Measurements from ENCODE around the gene ASCC1.

The ASCC1 gene

DNA sequence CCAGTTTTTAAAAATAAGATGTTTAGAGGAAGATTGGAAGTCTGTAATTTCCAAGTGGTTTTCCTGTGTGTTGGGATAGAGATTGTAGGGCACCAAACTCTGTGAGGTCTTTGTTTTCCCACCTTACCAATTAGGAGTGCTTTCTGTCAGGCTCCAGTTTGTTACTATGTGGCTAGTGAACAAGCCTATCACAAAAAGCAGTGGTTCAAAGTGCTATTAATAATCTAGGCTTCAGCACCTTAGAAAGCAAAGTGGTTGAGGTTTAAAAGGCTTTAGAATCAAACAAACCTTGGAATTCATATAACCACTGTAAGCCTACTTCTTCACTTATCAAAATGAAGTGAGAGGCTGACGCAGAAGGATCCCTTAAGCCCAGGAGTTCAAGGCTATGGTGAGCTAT lies 11.4 kb downstream of the ASCC1 start:
- TF ChIP-seq CTCF (IDR thresholded peaks at IDR 0.05; ENCODE audit: extremely low read depth, insufficient read depth, missing control alignments) = no peak
- DNase-seq (ENCODE audit: low spot score) = no peak
- in situ Hi-C loops (cut with MboI; ENCODE audit: low pct_unique_long_range_greater_than_20kb, low sequenced_read_pairs, unreplicated experiment) = no loop called here

DNA sequence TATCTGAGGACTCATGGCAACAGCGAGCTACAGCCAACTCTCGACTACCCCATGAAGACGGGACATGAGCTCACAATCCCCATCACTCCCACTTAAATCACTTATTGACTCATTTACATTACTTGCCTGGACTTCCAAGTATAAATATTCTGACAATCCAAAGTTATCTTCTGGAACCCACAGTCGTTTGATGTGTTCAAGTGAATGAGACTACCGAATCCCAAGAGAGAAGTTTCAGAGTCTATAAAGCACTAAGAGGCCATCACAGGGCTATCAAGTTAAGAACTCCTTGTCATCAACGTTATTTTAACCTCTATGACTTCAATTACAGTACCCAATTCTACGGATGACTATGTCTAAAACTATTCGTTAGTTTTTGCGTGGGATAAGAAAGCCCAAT lies 11.8 kb downstream of the ASCC1 start:
- in situ Hi-C loops (cut with MboI; ENCODE audit: low pct_unique_long_range_greater_than_20kb, low sequenced_read_pairs, unreplicated experiment) = no loop called here
- no peak for TF ChIP-seq CTCF (IDR thresholded peaks at IDR 0.05; ENCODE audit: extremely low read depth, insufficient read depth, missing control alignments)
- no peak for DNase-seq (ENCODE audit: low spot score)

DNA sequence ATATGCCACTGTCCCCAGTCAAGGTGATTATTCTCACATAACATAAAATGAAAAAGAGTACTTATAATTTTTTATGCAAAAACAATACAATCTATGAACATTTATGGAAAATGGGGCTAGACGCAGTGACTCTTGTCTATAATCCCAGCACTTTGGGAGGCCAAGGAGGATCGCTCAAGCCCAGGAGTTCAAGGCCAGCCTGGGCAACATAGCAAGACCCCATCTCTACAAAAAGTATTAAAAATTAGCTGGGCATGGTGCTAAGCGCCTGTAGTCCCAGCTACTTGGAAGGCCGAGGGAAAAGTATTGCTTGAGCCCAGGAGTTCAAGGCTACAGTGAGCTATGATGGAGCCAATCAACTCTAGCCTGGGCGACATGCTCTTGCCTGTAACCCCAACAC lies 14.8 kb downstream of the ASCC1 start:
- in situ Hi-C loops (cut with MboI; ENCODE audit: low pct_unique_long_range_greater_than_20kb, low sequenced_read_pairs, unreplicated experiment) = no loop called here
- DNase-seq (ENCODE audit: low spot score) = no peak

GRCh38 chr10:72200883-72201282 lies 15.2 kb downstream of the ASCC1 start:
- in situ Hi-C loops (cut with MboI; ENCODE audit: low pct_unique_long_range_greater_than_20kb, low sequenced_read_pairs, unreplicated experiment) = no loop called here

More for the DNA sequence above, 14.8 kb downstream of the ASCC1 start:
- no peak for TF ChIP-seq CTCF (IDR thresholded peaks at IDR 0.05; ENCODE audit: extremely low read depth, insufficient read depth, missing control alignments)

GRCh38 chr10:72194949-72195348 lies 21.1 kb downstream of the ASCC1 start:
- in situ Hi-C loops (cut with MboI; ENCODE audit: low pct_unique_long_range_greater_than_20kb, low sequenced_read_pairs, unreplicated experiment) = no loop called here
- no peak for DNase-seq (ENCODE audit: low spot score)
- no peak for TF ChIP-seq CTCF (IDR thresholded peaks at IDR 0.05; ENCODE audit: extremely low read depth, insufficient read depth, missing control alignments)

More at GRCh38 chr10:72200883-72201282, 15.2 kb downstream of the ASCC1 start:
- no peak for TF ChIP-seq CTCF (IDR thresholded peaks at IDR 0.05; ENCODE audit: extremely low read depth, insufficient read depth, missing control alignments)
- DNase-seq (ENCODE audit: low spot score) = no peak

- in situ Hi-C loops (cut with MboI; ENCODE audit: low pct_unique_long_range_greater_than_20kb, low sequenced_read_pairs, unreplicated experiment) = no loop called here
- DNase-seq (ENCODE audit: low spot score) = no peak
- no peak for TF ChIP-seq CTCF (IDR thresholded peaks at IDR 0.05; ENCODE audit: extremely low read depth, insufficient read depth, missing control alignments)
Measured at GRCh38 chr10:72186982-72187330, 29.1 kb downstream of the ASCC1 start.
